ENCODE measurements around the gene CAPN5.

- TF ChIP-seq EZH2 (IDR thresholded peaks at IDR 0.05; ENCODE audit: borderline replicate concordance, control insufficient read depth, low read depth, low read length) (no peak), CTCF (IDR thresholded peaks at IDR 0.05 in 2 of 3, conservative IDR thresholded peaks at IDR 0.05 in 1 of 3; ENCODE audit: control insufficient read depth in 2 of 3, extremely low read depth in 1 of 3, insufficient read depth in 1 of 3, low read depth in 3 of 3, low read length in 3 of 3) (no peak), POLR2A (IDR thresholded peaks at IDR 0.05; ENCODE audit: low read depth, low read length) (no peak), RAD21 (IDR thresholded peaks at IDR 0.05; ENCODE audit: insufficient read depth, low read depth, low read length) (no peak)
Measured at GRCh38 chr11:77069336-77069968, 2.7 kb downstream of the CAPN5 start.
